Measurements from ENCODE around the gene PNMA3. TPM values are rescaled to one million over a fixed set of nuclear protein-coding genes. Genes with fewer than 3 reads are reported as not detected.

Gene PNMA3
- total and polyA plus RNA-seq, 7 donors: 0.16 to 0.69 (median 0.38) TPM; not detected in 3

- Histone ChIP-seq H3K4me1 (peaks cover 0 to 8% (median 6%) of the 10 kb centered on the region in 4 donors), H3K27me3 (peaks cover 4 to 14% (median 12%) of the 10 kb centered on the region in 3 donors), H3K9me3 (peaks cover 0 to 4% (median 0%) of the 10 kb centered on the region in 4 donors), H3K36me3 (no peaks in the 10 kb centered on the region), H3K4me3 (no peak overlapping the region), H3K27ac (no peak overlapping the region)
- 64 to 93% methylated on average over 1 of the region's 1 CpG for WGBS, 2 donors
- TF ChIP-seq CTCF (IDR thresholded peaks at IDR 0.05) (no peak), POLR2A (IDR thresholded peaks at IDR 0.05) (no peak), EP300 (IDR thresholded peaks at IDR 0.05) (no peak), POLR2AphosphoS5 (IDR thresholded peaks at IDR 0.05) (no peak)
- intact Hi-C loops (cut with DNase I): no loop called here
- no peak for DNase-seq
These were observed 3.7 kb upstream of the PNMA3 start for GRCh38 chrX:153052534-153052933.

GRCh38 chrX:153057281-153057680, 1.0 kb downstream of the PNMA3 start:
- no peaks in the 10 kb centered on the region for H3K9me3 ChIP-seq
- TF ChIP-seq EP300 (IDR thresholded peaks at IDR 0.05) (no peak), CTCF (IDR thresholded peaks at IDR 0.05) (no peak), POLR2AphosphoS5 (IDR thresholded peaks at IDR 0.05) (no peak), POLR2A (IDR thresholded peaks at IDR 0.05) (no peak)
- no peak for DNase-seq
- no peak overlapping the region for H3K4me3 ChIP-seq
- H3K4me1 ChIP-seq: peaks cover 0 to 8% (median 6%) of the 10 kb centered on the region in 4 donors
- intact Hi-C loops (cut with DNase I): no loop called here
- WGBS, 2 donors: 65 to 73% methylated on average over 11 of the region's 11 CpGs
- peaks cover 4 to 30% (median 15%) of the 10 kb centered on the region in 3 donors for H3K27me3 ChIP-seq
- H3K27ac ChIP-seq: no peak overlapping the region
- no peaks in the 10 kb centered on the region for H3K36me3 ChIP-seq

GRCh38 chrX:153059191-153060094, 3.2 kb downstream of the PNMA3 start:
- WGBS, 2 donors: 90 to 92% methylated on average over 18 of the region's 18 CpGs
- peaks cover 4 to 30% (median 15%) of the 10 kb centered on the region in 3 donors for H3K27me3 ChIP-seq
- no peak for DNase-seq
- peaks cover 0 to 8% (median 6%) of the 10 kb centered on the region in 4 donors for H3K4me1 ChIP-seq
- intact Hi-C loops (cut with DNase I): no loop called here
- H3K36me3 ChIP-seq: no peaks in the 10 kb centered on the region
- TF ChIP-seq POLR2AphosphoS5 (IDR thresholded peaks at IDR 0.05) (no peak), POLR2A (IDR thresholded peaks at IDR 0.05) (no peak), EP300 (IDR thresholded peaks at IDR 0.05) (no peak)
- H3K27ac ChIP-seq: no peak overlapping the region
- no peak overlapping the region for H3K4me3 ChIP-seq
- no peaks in the 10 kb centered on the region for H3K9me3 ChIP-seq

GRCh38 chrX:153060095-153060445, 3.8 kb downstream of the PNMA3 start:
- Histone ChIP-seq H3K27me3 (peaks cover 4 to 30% (median 15%) of the 10 kb centered on the region in 3 donors), H3K36me3 (no peaks in the 10 kb centered on the region), H3K27ac (no peak overlapping the region), H3K9me3 (no peaks in the 10 kb centered on the region), H3K4me3 (no peak overlapping the region), H3K4me1 (peaks cover 0 to 8% (median 6%) of the 10 kb centered on the region in 4 donors)
- no peak for TF ChIP-seq EP300 (IDR thresholded peaks at IDR 0.05)
- TF ChIP-seq POLR2A (IDR thresholded peaks at IDR 0.05): no peak
- no peak for TF ChIP-seq POLR2AphosphoS5 (IDR thresholded peaks at IDR 0.05)
- no peak for TF ChIP-seq CTCF (IDR thresholded peaks at IDR 0.05)
- no peak for DNase-seq
- WGBS, 2 donors: 82% methylated on average over 8 of the region's 8 CpGs
- intact Hi-C loops (cut with DNase I): no loop called here

GRCh38 chrX:153061732-153062131, 5.5 kb downstream of the PNMA3 start:
- DNase-seq: no peak
- intact Hi-C loops (cut with DNase I): no loop called here
- peaks cover 0 to 3% (median under 1%) of the 10 kb centered on the region in 4 donors for H3K4me1 ChIP-seq
- H3K9me3 ChIP-seq: no peaks in the 10 kb centered on the region
- no peak overlapping the region for H3K27ac ChIP-seq
- H3K27me3 ChIP-seq: peaks cover 4 to 24% (median 6%) of the 10 kb centered on the region in 3 donors
- H3K4me3 ChIP-seq: no peak overlapping the region
- WGBS, 2 donors: 50 to 52% methylated on average over 3 of the region's 3 CpGs
- TF ChIP-seq EP300 (IDR thresholded peaks at IDR 0.05): no peak
- no peak for TF ChIP-seq CTCF (IDR thresholded peaks at IDR 0.05)
- no peak for TF ChIP-seq POLR2A (IDR thresholded peaks at IDR 0.05)
- no peak for TF ChIP-seq POLR2AphosphoS5 (IDR thresholded peaks at IDR 0.05)
- H3K36me3 ChIP-seq: no peaks in the 10 kb centered on the region

Data from sigmoid colon (tissue), 7 donors.